Naive B cell (primary cell): ENCODE data around the gene IREB2. TPM values are rescaled to one million over a fixed set of nuclear protein-coding genes. Genes with fewer than 3 reads are reported as not detected.

Experiments used
- polyA plus RNA-seq, 6 donors: library from polyadenylated mRNA; unstranded; fragments of 300-500 nt; fragmentation: Illumina TruSeq; gene quantifications; one replicate each; pipeline ENCODE4 v1.2.3, GENCODE V29; 2021; ENCODE audit warnings: low read depth in 6 of 6

IREB2 gene
- polyA plus RNA-seq, 6 donors from 2014 or later: 14.6 to 19.8 (median 16.6) TPM

Other genes starting within 250 kb of the IREB2 start
- under 1 TPM in 3 of 6 donors, not detected in 3; 0.06 to 0.17 (median 0.15) TPM for gene ACSBG1, start 203.7 kb upstream of the IREB2 start, polyA plus RNA-seq
- gene DNAJA4, start 173.7 kb upstream of the IREB2 start, polyA plus RNA-seq: 1 to 10 TPM; 3.1 to 5.3 (median 4.3) TPM
- 100 to 1,000 TPM in 1 of 6 donors, 10 to 100 TPM in 5; 60.8 to 107 (median 72.6) TPM for gene SKIC8, start 138.6 kb upstream of the IREB2 start, polyA plus RNA-seq
- gene CRABP1, start 97.9 kb upstream of the IREB2 start, polyA plus RNA-seq: not detected
- gene HYKK, start 69.4 kb downstream of the IREB2 start, polyA plus RNA-seq: under 1 TPM in 1 of 6 donors, not detected in 5; 0.49 TPM
- gene PSMA4, start 102.2 kb downstream of the IREB2 start, polyA plus RNA-seq: 100 to 1,000 TPM; 204 to 251 (median 240) TPM
- gene CHRNA5, start 127.3 kb downstream of the IREB2 start, polyA plus RNA-seq: under 1 TPM in 2 of 6 donors, not detected in 4; 0.23 to 0.49 TPM
- gene CHRNA3, start 182.8 kb downstream of the IREB2 start, polyA plus RNA-seq: not detected
- not detected for gene CHRNB4, start 203.0 kb downstream of the IREB2 start, polyA plus RNA-seq